Gastrocnemius medialis (tissue), 4 donors: ENCODE data around the gene ZBTB20. TPM values are rescaled to one million over a fixed set of nuclear protein-coding genes. Genes with fewer than 3 reads are reported as not detected.

ENCODE experiments used
- ATAC-seq, 2 donors: fragments of 150-250 bp; one replicate each; pipeline ENCODE4 v1.9.1; 2016
- DNase-seq, 2 donors: peaks; one replicate each; pipeline ENCODE4 v3.0.0-alpha.2; 2019
- H3K27ac ChIP-seq, 4 donors: fragments of 200-600 bp; sonication (generic); 1 replicate in 1 of 4; 2 replicates in 3 of 4; pipeline ENCODE4 v1.5.1; 2016 to 2018; ENCODE audit warnings: mild to moderate bottlenecking in 2 of 4, moderate library complexity in 1 of 4
- H3K27me3 ChIP-seq, 3 donors: fragments of 200-600 bp; sonication (generic) in 2 of 3; 1 replicate in 1 of 3; 2 replicates in 2 of 3; pipeline versions ENCODE4 v1.5.1 to v1.6.0; 2016 to 2019; ENCODE audit warnings: mild to moderate bottlenecking in 1 of 3, moderate library complexity in 1 of 3
- H3K36me3 ChIP-seq, 2 donors: fragments of 200-600 bp; sonication (generic) in 1 of 2; one replicate each; pipeline ENCODE4 v1.5.1; 2017 to 2018
- H3K4me1 ChIP-seq, 2 donors: fragments of 200-600 bp; sonication (generic) in 1 of 2; one replicate each; pipeline ENCODE4 v1.5.1; 2016 to 2017; ENCODE audit warnings: mild to moderate bottlenecking in 2 of 2
- H3K4me3 ChIP-seq, 4 donors: fragments of 200-600 bp; sonication (generic) in 3 of 4; 1 replicate in 1 of 4; 2 replicates in 3 of 4; pipeline ENCODE4 v1.5.1; 2016 to 2019; ENCODE audit warnings: mild to moderate bottlenecking in 2 of 4
- H3K9me3 ChIP-seq, 3 donors: fragments of 200-600 bp; sonication (generic) in 2 of 3; 1 replicate in 1 of 3; 2 replicates in 2 of 3; pipeline ENCODE4 v1.5.1; 2016 to 2019
- CTCF ChIP-seq, 5 experiments: fragments of 450-650 bp in 3 of 5; fragments of 200-600 bp in 2 of 5; sonication (generic) in 2 of 5; IDR thresholded peaks in 4 of 5; conservative IDR thresholded peaks in 1 of 5; 1 replicate in 4 of 5; 2 replicates in 1 of 5; pipeline ENCODE4 v1.5.1; 2016 to 2019; ENCODE audit warnings: antibody characterized with exemption in 5 of 5, mild to moderate bottlenecking in 3 of 5, moderate library complexity in 3 of 5
- POLR2A ChIP-seq, 2 donors: fragments of 450-650 bp; IDR thresholded peaks; one replicate each; pipeline ENCODE4 v1.6.1; 2017; ENCODE audit warnings: antibody characterized with exemption in 2 of 2, mild to moderate bottlenecking in 2 of 2, moderate library complexity in 2 of 2
- in situ Hi-C, 4 donors: fragments of 200-750 bp; cut with MboI; loops; one replicate each; pipeline versions ENCODE4 v1.15.0 to v1.8.0; 2017; ENCODE audit warnings: low sequenced_read_pairs in 4 of 4
- intact Hi-C: fragments of 100-400 bp; cut with DNase I; formaldehyde crosslinking; loops from one replicate; pipeline ENCODE4 v1.15.1; 2023; ENCODE audit warnings: low total_unique reads
- total RNA-seq, 4 donors: library from RNA; depleted of rRNA; stranded (reverse); fragments of >200 nt; gene quantifications; one replicate each; pipeline versions ENCODE4 v1.1.0 to v1.2.3, GENCODE V29; 2016

The ZBTB20 gene
- total RNA-seq, 4 donors from 2014 or later = 47.6 to 86.5 (median 69.0) TPM

GRCh38 chr3:114378760-114379159, 768.3 kb downstream of the ZBTB20 start:
- Histone ChIP-seq H3K9me3 (no peaks in the 10 kb centered on the region), H3K36me3 (no peaks in the 10 kb centered on the region), H3K27me3 (no peaks in the 10 kb centered on the region), H3K27ac (peak overlapping the region; percentile 64 to 87 (median 72)), H3K4me1 (peaks cover 92 to 95% of the 10 kb centered on the region in 2 donors), H3K4me3 (no peak overlapping the region)
- no peak for TF ChIP-seq CTCF (IDR thresholded peaks at IDR 0.05 in 4 of 5, conservative IDR thresholded peaks at IDR 0.05 in 1 of 5)
- no peak for TF ChIP-seq POLR2A (IDR thresholded peaks at IDR 0.05)
- in situ Hi-C loops = no loop called here
- DNase-seq = no peak
- intact Hi-C loops = no loop called here
- no peak for ATAC-seq

DNA sequence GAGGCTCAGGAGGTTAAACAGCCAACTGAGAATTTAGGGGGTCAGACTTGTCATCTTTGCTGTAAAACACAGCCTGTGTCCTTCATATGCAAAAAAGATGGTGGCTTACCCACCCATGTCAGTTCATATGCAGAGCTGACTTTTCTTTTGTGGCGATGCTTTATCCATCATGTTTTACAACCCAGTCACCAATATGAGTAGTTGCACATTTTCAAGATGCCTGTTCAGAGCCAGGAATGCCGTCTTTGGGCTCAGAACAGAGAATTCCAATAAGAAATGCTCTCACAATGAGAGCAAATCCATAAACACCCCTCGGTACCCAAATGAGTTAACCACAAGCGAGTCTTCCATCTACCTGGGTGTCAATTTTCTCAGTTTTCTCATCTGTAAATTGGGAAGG, 769.7 kb downstream of the ZBTB20 start:
- DNase-seq (no peak), ATAC-seq (no peak)
- H3K36me3 ChIP-seq = no peaks in the 10 kb centered on the region
- in situ Hi-C loops (no loop called here), intact Hi-C loops (no loop called here)
- peak overlapping the region; percentile 64 to 87 (median 72) for H3K27ac ChIP-seq
- H3K27me3 ChIP-seq = no peaks in the 10 kb centered on the region
- peaks cover 88 to 92% of the 10 kb centered on the region in 2 donors for H3K4me1 ChIP-seq
- no peak for TF ChIP-seq CTCF (IDR thresholded peaks at IDR 0.05 in 4 of 5, conservative IDR thresholded peaks at IDR 0.05 in 1 of 5)
- no peak for TF ChIP-seq POLR2A (IDR thresholded peaks at IDR 0.05)
- no peaks in the 10 kb centered on the region for H3K9me3 ChIP-seq
- H3K4me3 ChIP-seq = no peak overlapping the region

DNA sequence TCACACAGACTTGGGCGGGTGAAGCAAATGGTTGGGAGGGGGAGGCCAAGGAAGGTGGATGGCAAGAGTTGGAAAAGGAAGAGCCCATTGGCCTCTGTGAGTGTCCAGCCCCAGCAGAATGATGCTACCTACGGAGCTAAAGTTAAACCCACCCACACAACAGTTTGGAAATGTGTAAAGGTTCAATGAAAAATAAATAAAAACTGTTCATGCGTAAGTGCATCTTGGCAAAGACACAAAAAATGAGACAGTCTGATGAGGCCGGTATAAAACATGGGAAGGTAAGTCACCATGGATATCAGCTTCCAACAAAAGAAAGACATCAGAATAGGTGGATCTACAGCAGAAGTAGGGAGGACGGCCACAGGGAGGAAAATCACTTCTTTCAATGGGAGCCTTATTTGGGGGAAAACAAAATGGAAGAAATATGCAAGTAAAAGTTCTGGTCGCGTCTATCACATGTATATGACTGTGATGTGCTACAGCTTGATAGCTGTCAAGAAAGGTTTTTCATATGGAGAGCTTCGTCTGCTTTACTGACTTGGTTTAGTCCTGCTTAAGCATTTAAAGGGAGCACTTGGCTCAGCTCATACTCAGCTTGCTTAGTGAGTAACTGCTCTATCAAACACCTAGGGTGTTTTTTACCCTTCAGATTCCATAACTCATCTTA, 770.4 kb downstream of the ZBTB20 start:
- DNase-seq (no peak), ATAC-seq (no peak)
- TF ChIP-seq CTCF (IDR thresholded peaks at IDR 0.05 in 4 of 5, conservative IDR thresholded peaks at IDR 0.05 in 1 of 5) (no peak), POLR2A (IDR thresholded peaks at IDR 0.05) (no peak)
- Histone ChIP-seq H3K27ac (peak overlapping the region; percentile 33 to 87 (median 50)), H3K4me3 (no peak overlapping the region), H3K9me3 (no peaks in the 10 kb centered on the region), H3K27me3 (no peaks in the 10 kb centered on the region), H3K36me3 (no peaks in the 10 kb centered on the region), H3K4me1 (peaks cover 86 to 93% of the 10 kb centered on the region in 2 donors)
- intact Hi-C loops (no loop called here), in situ Hi-C loops (no loop called here)

GRCh38 chr3:114375608-114376421, 771.3 kb downstream of the ZBTB20 start:
- DNase-seq = no peak
- H3K27me3 ChIP-seq = no peaks in the 10 kb centered on the region
- in situ Hi-C loops (no loop called here), intact Hi-C loops (no loop called here)
- H3K4me3 ChIP-seq = no peak overlapping the region
- TF ChIP-seq CTCF (IDR thresholded peaks at IDR 0.05 in 4 of 5, conservative IDR thresholded peaks at IDR 0.05 in 1 of 5) (no peak), POLR2A (IDR thresholded peaks at IDR 0.05) (no peak)
- peak overlapping the region; percentile 33 to 87 (median 52) for H3K27ac ChIP-seq
- peaks cover 81 to 87% of the 10 kb centered on the region in 2 donors for H3K4me1 ChIP-seq
- H3K36me3 ChIP-seq = no peaks in the 10 kb centered on the region
- no peaks in the 10 kb centered on the region for H3K9me3 ChIP-seq
- ATAC-seq = peak; percentile 43 to 47
